Measurements from ENCODE around the gene KIF16B.
"Not testable (repeated sequence)": the region's sequence is repeated elsewhere in the genome, so short reads cannot be mapped to it uniquely, and the experiment has no call there.

Gene KIF16B

DNA sequence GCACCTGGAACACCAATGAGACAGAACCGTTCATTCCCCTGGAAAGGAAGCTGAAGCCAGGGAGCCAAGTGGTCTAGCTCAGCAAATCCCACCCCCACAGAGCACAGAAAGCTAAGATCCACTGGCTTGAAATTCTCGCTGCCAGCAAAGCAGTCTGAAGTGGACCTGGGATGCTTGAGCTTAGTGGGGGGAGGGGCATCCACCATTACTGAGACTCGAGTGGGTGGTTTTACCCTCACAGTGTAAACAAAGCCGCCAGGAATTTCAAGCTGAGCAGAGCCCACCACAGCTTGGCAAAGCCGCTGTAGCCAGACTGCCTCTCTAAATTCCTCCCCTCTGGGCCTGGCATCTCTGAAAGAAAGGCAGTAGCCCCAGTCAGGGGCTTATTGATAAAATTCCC, 53.1 kb downstream of the KIF16B start:
- DNase-seq (ENCODE audit: low read depth), result no peak

DNA sequence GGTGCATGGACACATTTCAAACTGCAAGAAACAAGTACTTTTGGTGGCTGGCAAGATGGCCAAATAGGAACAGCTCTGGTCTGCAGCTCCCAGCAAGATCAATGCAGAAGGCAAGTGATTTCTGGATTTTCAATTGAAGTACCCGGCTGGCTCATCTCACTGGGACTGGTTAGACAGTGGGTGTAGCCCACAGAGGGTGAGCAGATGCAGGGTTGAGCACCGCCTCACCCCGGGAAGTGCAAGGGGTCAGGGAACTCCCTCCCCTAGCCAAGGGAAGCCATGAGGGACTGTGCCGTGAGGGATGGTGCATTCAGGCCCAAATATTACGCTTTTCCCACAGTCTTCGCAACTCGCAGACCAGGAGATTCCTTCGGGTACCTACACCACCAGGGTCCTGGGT, 53.6 kb downstream of the KIF16B start:
- not testable (repeated sequence) for DNase-seq (ENCODE audit: low read depth)

DNA sequence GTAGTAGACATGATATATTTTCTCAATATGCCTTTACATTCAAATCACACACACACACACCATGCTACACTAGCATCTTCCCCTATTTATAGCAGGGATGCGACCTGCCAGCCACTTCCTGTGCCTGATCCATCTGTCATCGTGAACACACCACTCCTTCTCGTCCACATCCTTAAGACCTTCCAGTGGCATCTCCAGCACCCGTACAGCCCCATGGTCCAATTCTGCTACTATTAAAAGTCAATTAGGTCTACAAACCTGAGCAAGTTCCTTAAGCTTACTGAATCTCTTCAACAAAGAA, 54.5 kb downstream of the KIF16B start:
- no peak for DNase-seq (ENCODE audit: low read depth)

DNA sequence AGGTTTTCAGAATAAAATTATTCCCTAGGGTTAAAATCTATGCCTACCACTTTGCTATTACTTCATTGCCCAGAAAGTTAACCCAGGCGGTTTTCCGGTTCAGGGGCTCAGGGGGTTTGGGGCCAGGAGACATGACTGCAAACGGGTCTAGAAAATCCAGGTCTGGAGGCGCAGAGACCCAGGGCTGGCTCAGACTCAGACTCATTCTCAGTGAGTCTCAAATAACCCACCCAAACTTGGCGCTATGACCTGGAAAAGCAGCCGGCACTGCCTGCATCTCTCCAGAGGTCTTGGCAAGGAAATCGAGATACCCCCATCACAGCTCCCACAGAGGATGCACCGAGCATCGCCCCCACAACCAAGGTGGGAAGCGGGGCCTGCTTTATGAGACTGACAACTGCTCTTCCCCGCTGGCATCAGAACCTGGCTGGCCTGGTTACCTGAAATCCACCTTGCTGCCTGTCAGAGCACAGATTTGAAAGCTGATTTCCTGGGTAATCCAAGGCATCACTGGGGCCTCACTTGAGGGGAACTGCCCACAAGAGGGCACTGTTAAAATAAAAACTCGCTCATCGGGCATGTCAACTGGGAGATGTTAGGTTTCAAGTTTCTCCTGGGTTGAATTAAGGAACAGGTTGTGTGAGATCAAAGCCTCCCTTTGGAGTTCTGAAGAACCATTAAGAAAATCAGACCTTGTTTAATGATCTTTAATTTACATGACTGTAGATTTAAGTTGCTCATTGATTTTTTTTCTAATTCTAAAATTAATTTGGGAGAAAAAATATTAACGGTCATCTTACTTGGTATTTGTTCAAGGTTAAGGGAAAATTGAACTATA, 55.1 kb downstream of the KIF16B start:
- peak; percentile 43 for DNase-seq (ENCODE audit: low read depth)

DNA sequence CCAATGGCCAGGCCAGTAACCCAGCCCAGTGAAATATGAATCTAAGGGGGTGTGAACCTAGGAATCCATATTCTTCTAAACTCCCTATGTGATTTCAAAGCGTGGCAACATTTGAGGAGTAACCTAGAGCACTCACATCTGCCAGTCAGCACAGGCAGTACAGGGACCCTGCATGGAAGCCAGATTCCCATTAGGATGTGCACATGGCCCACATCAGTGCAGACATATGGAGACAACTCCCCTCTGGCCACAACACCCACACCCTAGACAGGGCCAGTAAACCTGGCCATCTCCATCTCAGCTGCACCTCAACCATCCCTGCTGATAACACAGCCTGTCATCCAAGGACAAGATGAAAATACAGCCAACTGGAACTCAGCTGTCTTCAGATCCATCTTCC, 56.5 kb downstream of the KIF16B start:
- no peak for DNase-seq (ENCODE audit: low read depth)

DNA sequence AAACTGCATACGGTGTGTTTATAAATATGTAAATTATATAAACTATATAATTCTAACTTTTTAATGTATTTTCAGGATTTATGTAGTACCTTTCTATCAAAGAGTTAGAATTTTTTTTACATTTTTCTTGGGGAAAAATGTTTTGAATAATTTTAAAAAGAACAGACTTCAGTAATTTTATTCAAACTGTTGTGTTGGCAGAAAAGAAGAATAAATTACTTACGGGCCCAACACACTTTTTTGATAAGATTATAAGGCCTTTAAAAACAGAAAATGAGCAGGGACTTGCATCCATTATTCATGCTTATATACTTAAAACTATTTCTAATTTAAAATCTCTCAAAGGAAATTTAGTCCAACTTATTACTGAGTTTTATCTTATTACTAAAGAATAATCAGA, 58.2 kb downstream of the KIF16B start:
- no peak for DNase-seq (ENCODE audit: low read depth)

DNA sequence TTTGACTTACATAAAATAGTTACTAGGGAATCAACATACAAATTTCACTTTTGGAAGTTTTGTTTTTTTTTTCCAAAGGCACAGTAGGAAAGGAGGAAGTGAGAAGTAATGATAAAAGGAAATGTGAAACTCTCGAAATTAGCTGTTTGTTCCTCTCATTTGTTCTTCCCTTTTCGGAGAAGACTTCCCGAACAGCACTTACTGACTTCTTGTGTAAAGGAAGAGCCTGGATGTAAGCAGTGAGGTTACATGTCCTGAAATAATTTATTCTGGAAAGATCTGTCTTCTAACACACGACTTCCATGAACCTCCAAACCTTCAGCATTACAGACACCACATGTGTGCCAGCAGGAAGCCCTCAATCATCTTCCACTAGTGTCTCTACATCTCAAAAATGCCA, 59.1 kb downstream of the KIF16B start:
- no peak for DNase-seq (ENCODE audit: low read depth)

DNA sequence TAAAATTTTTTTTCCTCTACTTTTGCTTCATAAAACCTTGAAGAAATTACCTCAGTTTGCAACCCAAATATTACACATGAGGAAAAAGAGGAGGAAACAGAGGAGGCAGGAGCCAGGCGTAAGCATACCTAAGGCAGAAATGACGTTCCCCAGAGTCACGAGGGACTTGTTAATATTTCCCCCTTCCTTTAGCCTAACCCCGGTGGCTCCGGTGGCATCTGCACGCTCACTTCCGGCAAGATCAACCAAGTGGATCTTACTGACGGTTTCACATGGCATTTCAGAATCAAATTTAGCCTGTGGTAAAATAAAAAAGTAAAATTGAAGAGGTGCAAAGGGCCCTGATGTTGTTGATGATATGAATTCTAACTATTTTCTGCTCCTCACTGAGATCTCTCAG, 67.4 kb downstream of the KIF16B start:
- no peak for DNase-seq (ENCODE audit: low read depth)

DNA sequence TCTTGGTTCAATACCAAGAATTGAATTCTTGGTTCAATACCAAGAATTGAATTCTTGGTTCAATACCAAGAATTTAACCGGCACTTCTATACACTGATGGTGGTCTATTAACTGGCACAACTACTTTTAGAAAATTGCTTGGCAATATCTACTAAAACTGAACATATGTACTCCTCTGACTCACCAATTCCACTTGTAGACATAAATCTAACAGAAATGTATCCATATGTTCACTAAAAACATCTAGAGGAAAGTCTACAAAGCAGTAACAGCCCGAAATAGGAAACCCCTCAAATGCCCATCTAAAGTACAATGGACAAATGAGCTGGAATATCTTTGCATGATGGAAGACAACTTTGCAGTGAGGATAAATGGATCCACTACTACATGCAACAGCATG, 71.9 kb downstream of the KIF16B start:
- no peak for DNase-seq (ENCODE audit: low read depth)

DNA sequence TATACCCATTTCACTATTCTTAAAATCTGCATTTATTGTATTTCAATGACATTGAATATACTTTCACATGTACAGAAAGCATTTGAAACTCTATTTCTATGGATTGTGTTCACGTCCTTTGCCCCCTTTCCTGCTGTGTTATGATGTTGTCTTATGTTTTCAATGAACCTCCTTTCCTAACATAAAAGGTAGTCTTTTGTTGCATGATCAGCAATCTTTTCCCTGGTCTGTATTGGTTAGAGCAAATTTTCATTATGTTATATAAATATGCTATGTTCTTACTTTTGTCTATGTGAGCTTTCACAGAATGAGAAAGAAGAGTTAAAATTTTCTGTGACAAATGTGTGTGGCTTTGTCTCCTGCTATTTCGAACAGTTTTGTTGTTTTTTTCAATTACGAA, 73.1 kb downstream of the KIF16B start:
- no peak for DNase-seq (ENCODE audit: low read depth)

DNA sequence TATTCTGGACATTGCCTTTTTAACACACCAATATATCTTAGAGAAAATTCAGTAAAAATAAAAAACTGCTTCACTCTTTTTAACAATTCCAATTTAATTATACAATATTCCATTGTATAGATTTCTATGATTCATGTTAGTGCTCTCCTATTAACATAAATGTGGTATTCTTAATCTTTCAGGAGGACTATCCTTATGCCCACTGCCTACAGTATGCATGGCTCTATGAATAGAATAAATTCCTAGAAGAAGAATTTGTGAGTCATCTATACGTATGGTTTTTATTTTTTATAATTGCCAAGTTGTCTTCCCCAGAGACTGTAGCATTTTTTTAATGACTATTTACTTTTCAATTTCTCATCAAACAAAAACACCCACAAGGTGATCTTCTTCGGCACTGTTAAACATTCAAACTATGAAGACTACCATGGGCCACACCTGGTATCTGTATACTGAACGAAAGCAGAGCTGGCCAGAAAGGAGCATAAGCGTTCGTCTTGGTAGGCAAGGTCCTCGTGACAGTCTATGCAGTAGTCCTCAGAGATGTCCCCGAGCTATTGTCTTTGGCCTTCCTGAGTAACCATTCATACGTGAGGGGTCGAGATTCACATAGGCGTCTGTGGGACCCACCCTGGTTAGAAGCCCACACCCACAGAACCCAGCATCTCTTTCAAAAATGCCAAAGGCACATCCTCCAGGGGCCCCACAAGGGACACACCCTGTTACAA, 74.6 kb downstream of the KIF16B start:
- no peak for DNase-seq (ENCODE audit: low read depth)

DNA sequence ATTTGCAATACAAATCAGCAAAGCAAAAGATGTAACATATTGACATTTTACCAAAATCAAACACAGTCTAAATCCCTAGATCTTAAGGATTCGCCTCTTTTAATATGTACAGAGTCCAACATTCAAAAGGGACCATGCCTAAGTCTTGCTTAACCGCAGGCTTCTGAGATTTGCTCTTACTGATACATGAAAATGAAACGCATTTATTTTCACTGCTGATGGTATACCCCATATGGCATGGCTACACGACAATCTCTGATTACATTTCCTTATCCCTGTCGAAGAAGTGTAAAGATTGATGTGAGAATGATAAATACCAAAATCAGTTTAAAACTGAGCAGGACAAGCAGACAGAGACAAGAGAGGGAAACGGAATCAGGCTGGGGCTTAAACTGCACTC, 75.4 kb downstream of the KIF16B start:
- no peak for DNase-seq (ENCODE audit: low read depth)

DNA sequence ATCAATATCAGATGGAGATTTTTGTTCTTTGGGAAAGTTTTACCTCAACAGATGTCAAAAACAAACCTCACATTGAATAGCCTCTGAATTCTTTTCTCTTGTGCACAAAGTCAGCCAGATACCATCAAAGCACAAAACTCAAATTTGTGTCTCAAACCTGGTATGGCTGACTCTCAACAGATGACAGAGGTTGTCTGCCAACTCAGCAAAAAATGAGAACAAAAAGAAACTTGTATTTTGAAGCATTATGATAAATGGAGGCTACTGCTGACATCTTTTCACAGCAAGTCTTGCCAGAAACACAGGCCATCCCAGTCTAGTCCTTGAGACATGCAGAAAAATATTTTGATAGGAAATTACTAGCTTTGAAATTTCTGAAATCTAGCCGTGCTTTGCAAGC, 79.8 kb downstream of the KIF16B start:
- no peak for DNase-seq (ENCODE audit: low read depth)

DNA sequence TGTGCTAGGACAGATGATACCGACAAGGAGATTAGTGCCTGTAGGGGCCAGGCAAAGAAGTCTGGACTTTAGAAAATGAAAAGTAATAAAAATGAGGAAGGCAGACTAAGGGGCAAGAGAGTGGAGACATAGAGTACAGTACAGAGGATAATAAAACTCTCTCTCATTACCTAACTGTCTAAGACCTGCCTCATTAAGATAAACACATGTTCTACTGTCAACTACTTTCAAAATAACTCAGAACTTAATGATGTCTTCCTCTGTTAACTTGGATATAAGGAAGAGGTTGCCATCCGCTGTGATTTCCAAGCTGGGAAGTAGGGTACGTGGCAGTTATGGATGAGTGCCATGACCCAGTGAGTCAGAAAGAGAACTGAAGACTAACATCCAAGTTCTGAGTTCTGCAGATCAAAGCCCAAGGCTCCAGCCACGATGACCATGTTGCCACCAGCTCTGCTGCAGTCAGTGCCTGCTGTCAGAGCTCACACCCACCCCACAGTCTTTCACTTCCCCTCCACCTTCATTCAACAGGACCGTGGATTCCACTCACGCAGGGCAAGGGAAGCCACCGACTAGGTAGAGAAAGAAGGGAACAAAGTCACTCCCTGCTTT, 81.8 kb downstream of the KIF16B start:
- peak; percentile 15 for DNase-seq (ENCODE audit: low read depth)

DNA sequence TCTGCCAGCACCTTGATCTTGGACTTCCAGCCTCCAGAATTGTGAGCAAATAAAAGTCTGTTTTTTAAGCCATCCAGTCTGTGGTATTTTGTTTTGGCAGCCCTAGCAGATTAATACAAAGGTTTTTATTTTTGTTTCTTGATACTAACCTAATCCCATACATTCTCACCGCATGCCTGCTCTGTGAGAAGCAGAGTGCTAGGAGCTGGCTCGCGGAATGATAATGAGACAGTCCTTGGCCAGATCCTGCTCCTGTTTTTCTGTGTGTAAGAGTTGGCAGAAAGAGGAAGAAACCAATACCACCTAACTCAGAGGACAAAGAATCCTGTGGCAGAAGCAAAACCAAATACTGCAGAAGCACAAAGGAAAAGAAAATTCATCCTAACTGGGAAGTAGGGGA, 82.6 kb downstream of the KIF16B start:
- no peak for DNase-seq (ENCODE audit: low read depth)

DNA sequence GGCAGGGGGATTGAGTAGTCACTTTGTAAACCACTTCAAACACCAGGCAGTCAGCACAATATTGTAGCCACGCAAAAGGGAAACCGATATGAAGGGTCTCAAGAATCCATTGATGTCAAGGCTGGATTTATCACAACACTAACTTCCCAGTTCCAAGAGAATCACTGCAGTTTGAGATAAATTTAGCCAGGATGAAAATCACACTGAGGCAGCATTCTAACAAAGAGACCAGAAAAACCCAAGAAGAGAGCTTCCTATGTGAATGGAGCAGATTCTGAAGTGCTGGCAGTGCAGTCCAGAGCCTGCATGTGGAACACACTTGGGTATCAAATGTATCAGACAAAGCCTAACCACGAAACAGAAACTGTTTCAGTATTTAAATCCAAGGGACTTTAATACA, 84.6 kb downstream of the KIF16B start:
- no peak for DNase-seq (ENCODE audit: low read depth)

DNA sequence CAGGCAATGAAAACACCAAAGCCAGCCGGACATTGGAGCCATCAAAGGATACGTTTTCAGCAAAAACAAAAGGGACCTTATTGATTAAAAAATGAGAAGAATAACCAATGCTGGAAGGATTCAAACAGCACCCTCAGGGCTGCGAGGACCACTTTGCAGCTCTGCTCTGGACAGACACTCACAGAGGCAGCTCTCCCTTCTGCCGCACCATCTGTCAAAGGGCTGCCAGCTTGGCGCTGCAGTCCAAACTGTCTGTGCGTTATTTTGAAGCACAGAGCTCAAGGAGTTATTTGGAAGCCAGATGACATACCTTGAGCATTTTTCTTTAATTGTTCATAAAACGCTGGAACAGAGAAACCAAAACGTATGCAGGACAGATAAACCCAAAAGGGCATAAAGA, 85.2 kb downstream of the KIF16B start:
- no peak for DNase-seq (ENCODE audit: low read depth)

DNA sequence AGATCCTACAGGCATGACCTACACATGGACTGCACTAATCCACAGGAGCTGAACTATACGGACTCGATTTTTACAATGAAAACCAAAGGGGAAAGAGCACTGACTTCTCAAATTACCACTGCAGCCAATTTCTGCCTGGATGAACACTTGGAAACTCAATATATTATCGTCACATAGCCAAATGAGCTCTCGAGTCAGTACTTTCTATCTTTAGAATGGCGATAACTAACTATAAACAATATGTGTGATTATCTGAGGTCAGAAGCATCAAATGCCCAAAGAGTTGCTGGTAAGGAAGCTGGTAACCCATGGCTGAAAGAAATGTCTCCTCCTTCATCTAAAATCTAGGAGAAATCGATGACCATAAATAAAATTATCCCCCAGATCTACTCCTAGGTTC, 86.7 kb downstream of the KIF16B start:
- DNase-seq (ENCODE audit: low read depth), result no peak

DNA sequence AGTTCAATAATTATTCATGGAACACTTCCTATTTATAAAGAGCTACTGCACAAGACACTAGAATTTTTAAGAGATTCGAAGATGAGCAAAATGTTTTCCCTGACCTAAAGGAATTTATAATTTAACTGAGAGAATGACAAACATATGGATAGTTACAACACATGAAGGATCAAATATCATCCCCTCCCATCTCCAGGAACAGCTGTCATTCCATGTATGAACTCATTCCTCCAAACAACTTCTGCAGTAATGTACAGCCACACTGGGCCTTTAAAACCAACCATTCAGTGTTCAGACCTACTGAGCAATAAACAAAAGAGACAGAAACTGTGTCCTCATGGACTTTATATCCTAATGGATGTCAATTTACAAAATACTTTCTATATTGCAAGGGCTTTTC, 87.8 kb downstream of the KIF16B start:
- DNase-seq (ENCODE audit: low read depth), result no peak

DNA sequence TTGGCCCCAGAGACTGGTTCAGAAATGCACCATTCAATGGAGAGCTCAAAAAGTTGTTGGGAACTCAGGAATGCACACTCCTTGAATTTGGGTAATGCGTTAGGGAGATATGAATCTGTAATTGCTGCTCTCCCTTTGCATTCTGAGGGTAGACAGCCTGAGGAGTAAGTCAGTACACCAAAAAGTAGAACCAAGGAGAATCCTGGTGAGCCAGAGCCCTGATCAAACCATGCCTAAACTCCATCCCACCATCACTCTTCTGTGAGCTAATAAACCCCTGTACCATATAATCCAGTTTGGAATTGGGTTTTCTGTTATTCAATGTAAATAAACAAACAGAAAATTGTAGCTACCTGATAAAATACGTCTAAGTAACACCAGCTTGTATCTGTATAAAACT, 90.2 kb downstream of the KIF16B start:
- DNase-seq (ENCODE audit: low read depth), result no peak

DNA sequence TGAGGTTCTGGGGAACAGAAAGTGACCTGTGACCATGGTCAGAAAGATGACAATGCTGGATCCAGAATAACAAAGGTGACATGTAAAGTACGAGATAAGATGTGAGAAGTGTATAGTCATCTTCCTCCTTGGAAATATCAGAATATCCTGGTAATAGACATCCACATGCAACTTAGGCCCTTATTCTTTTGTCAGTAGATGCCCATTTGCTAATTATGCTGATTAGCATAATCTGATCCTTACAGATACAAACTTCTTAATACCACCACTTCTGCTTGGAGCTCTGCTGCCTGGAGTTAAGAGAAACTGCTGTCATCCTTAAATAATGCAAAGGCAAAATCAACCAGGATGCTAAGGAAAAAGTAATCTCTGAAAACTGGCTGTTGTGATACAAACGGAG, 91.3 kb downstream of the KIF16B start:
- DNase-seq (ENCODE audit: low read depth), result no peak

DNA sequence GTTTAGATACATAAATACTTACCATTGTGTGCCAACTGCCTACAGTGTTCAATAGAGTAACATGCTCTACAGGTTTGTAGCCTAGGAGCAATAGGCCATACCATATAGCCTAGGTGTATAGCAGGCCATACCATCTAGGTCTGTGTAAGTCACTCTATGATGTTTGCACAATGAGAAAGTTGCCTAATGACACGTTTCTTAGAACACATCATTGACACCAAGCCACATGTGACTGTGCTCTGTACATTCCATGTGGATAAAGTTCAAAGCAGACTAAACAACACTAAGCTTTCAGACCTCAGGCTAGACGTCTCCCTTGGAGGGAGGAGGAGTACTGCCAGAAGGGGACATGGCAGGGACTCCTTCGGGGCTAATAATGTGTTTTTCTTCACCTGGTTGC, 93.6 kb downstream of the KIF16B start:
- DNase-seq (ENCODE audit: low read depth), result no peak

DNA sequence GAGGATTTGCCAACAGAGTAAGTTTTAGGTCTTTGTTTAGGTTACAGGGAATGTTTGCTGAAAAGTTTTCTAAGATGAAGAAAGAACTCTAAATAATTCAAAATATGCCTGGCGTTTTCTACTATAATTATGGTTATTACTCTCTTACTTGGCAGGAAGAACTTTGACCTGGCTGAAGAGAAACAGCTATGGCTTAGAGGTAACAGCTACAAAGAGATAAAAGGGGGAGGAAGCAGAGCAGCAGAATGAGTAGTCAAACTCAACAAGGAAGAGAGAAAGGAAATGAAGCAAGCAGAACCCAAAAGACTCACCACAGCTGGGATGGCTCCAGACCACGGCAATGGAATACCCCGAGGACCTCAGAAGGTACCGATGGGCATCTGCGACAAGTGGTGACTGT, 95.6 kb downstream of the KIF16B start:
- no peak for DNase-seq (ENCODE audit: low read depth)

DNA sequence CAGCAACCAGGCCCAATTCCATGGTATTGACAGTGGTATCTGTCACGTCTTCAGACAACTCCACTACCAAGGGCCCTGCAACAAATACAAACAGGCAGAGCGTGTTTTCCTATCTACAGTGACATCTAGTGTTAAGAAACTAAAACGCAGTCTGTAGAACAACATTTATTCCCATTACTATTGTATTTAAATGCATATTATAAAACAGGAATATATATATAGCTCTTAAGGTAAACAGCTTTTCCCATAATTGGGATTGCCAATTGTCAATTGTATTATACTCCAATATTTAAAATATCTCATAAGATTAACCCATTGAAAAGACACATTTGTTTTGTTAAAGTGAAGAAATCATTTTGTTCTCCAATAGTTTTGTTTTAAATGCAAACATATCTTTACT, 97.2 kb downstream of the KIF16B start:
- peak; percentile 26 for DNase-seq (ENCODE audit: low read depth)
